Measurements from ENCODE around the gene OR10P1.

- TF ChIP-seq, protein P1, sequence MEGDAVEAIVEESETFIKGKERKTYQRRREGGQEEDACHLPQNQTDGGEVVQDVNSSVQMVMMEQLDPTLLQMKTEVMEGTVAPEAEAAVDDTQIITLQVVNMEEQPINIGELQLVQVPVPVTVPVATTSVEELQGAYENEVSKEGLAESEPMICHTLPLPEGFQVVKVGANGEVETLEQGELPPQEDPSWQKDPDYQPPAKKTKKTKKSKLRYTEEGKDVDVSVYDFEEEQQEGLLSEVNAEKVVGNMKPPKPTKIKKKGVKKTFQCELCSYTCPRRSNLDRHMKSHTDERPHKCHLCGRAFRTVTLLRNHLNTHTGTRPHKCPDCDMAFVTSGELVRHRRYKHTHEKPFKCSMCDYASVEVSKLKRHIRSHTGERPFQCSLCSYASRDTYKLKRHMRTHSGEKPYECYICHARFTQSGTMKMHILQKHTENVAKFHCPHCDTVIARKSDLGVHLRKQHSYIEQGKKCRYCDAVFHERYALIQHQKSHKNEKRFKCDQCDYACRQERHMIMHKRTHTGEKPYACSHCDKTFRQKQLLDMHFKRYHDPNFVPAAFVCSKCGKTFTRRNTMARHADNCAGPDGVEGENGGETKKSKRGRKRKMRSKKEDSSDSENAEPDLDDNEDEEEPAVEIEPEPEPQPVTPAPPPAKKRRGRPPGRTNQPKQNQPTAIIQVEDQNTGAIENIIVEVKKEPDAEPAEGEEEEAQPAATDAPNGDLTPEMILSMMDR (conservative IDR thresholded peaks at IDR 0.05; ENCODE audit: low read depth, low read length): no peak
- TF ChIP-seq POLR2A (IDR thresholded peaks at IDR 0.05; ENCODE audit: low read depth, low read length) (no peak), RAD21 (IDR thresholded peaks at IDR 0.05; ENCODE audit: low read length) (no peak)
These were observed 26.7 kb downstream of the OR10P1 start for GRCh38 chr12:55663391-55663790.
